ENCODE measurements around the gene FGFRL1. TPM values are rescaled to one million over a fixed set of nuclear protein-coding genes. Genes with fewer than 3 reads are reported as not detected.

Gene FGFRL1
- total RNA-seq, 1 experiment from 2014 or later, result 30.4 TPM

GRCh38 chr4:991451-992296 lies 19.8 kb upstream of the FGFRL1 start:
- H3K36me3 ChIP-seq (ENCODE audit: insufficient read depth, low read length, poor library complexity, severe bottlenecking), result no peaks in the 10 kb centered on the region
- no peak overlapping the region for H3K4me3 ChIP-seq (ENCODE audit: low read depth, low read length, poor library complexity, severe bottlenecking)
- POLR2A ChIA-PET (ENCODE audit: low non-redundant PET), result no interaction called here
- no peak for TF ChIP-seq CTCF (conservative IDR thresholded peaks at IDR 0.05; ENCODE audit: low read depth, low read length)
- TF ChIP-seq EZH2 (IDR thresholded peaks at IDR 0.05; ENCODE audit: borderline replicate concordance, low read depth, low read length, poor library complexity, severe bottlenecking), result no peak
- H3K27me3 ChIP-seq (replicated peaks; ENCODE audit: insufficient read depth, low read depth, low read length, poor library complexity), result peaks cover 7% of the 10 kb centered on the region
- CTCF ChIA-PET, result no interaction called here
- no peaks in the 10 kb centered on the region for H3K4me1 ChIP-seq (ENCODE audit: insufficient read depth, low read length, poor library complexity, severe bottlenecking)
- BruUV-seq (replicated peaks), result no TSS peak
- intact Hi-C loops (cut with micrococcal nuclease; ENCODE audit: unreplicated experiment), result no loop called here
- no peaks in the 10 kb centered on the region for H3K9me3 ChIP-seq (ENCODE audit: low read depth, low read length, poor library complexity, severe bottlenecking)
- DNase-seq (ENCODE audit: low spot score), result no peak
- no peak overlapping the region for H3K27ac ChIP-seq (ENCODE audit: low read depth, low read length, poor library complexity, severe bottlenecking)

- no TSS peak for BruUV-seq (replicated peaks)
- H3K27ac ChIP-seq (ENCODE audit: low read depth, low read length, poor library complexity, severe bottlenecking), result no peak overlapping the region
- peaks cover 1% of the 10 kb centered on the region for H3K4me1 ChIP-seq (ENCODE audit: insufficient read depth, low read length, poor library complexity, severe bottlenecking)
- peaks cover 15% of the 10 kb centered on the region for H3K27me3 ChIP-seq (replicated peaks; ENCODE audit: insufficient read depth, low read depth, low read length, poor library complexity)
- no peaks in the 10 kb centered on the region for H3K9me3 ChIP-seq (ENCODE audit: low read depth, low read length, poor library complexity, severe bottlenecking)
- intact Hi-C loops (cut with micrococcal nuclease; ENCODE audit: unreplicated experiment), result no loop called here
- H3K4me3 ChIP-seq (ENCODE audit: low read depth, low read length, poor library complexity, severe bottlenecking), result no peak overlapping the region
- ChIA-PET CTCF (no interaction called here), POLR2A (ENCODE audit: low non-redundant PET) (no interaction called here)
- no peak for TF ChIP-seq EZH2 (IDR thresholded peaks at IDR 0.05; ENCODE audit: borderline replicate concordance, low read depth, low read length, poor library complexity, severe bottlenecking)
- TF ChIP-seq CTCF (conservative IDR thresholded peaks at IDR 0.05; ENCODE audit: low read depth, low read length), result no peak
- no peak for DNase-seq (ENCODE audit: low spot score)
- H3K36me3 ChIP-seq (ENCODE audit: insufficient read depth, low read length, poor library complexity, severe bottlenecking), result no peaks in the 10 kb centered on the region
Observed at GRCh38 chr4:992297-993110, 18.9 kb upstream of the FGFRL1 start.

- Histone ChIP-seq H3K4me3 (ENCODE audit: low read depth, low read length, poor library complexity, severe bottlenecking) (no peak within 1 kb of the TSS), H3K27me3 (replicated peaks; ENCODE audit: insufficient read depth, low read depth, low read length, poor library complexity) (peaks cover 24% of the 10 kb centered on the region), H3K27ac (ENCODE audit: low read depth, low read length, poor library complexity, severe bottlenecking) (no peak within 1 kb of the TSS), H3K9me3 (ENCODE audit: low read depth, low read length, poor library complexity, severe bottlenecking) (no peaks in the 10 kb centered on the region), H3K4me1 (ENCODE audit: insufficient read depth, low read length, poor library complexity, severe bottlenecking) (peaks cover 5% of the 10 kb centered on the region), H3K36me3 (ENCODE audit: insufficient read depth, low read length, poor library complexity, severe bottlenecking) (no peaks in the 10 kb centered on the region)
- intact Hi-C loops (cut with micrococcal nuclease; ENCODE audit: unreplicated experiment), result no loop called here
- DNase-seq (ENCODE audit: low spot score), result no peak
- ChIA-PET POLR2A (ENCODE audit: low non-redundant PET) (no interaction called here), CTCF (no interaction called here)
- TF ChIP-seq CTCF (conservative IDR thresholded peaks at IDR 0.05; ENCODE audit: low read depth, low read length) (no peak), EZH2 (IDR thresholded peaks at IDR 0.05; ENCODE audit: borderline replicate concordance, low read depth, low read length, poor library complexity, severe bottlenecking) (no peak)
- BruUV-seq (replicated peaks), result no TSS peak
Observed at GRCh38 chr4:993111-994029, 18.1 kb upstream of the FGFRL1 start, which contains the start of gene SLC26A1. Gene SLC26A1 (minus strand): TSS chr4:993404. CDS start chr4:991703, 1,701 bp downstream.
